Measurements from ENCODE around the gene CENPX. TPM values are rescaled to one million over a fixed set of nuclear protein-coding genes. Genes with fewer than 3 reads are reported as not detected.

The CENPX gene
- total RNA-seq, 1 experiment from 2014 or later = 77.9 TPM

DNA sequence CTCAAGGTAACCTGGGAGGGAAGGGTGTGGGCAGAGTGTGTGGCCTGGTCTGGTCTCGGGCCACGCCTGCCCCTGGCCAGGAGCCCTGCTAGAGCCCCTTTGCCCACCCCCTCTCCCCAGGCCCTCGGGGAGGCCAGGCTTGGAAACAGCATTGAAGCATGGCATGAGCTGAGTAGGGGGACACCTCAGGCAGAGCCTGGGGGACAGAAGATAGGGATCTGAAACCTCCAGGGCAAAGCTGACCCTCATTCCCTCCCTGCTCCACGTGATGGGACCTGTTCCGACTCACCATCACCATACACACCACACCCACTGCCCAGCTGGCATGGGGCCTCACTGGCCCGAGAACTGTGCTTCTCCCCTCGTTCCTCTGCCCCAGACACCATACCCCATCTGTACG, 26.4 kb upstream of the CENPX start:
- no peak overlapping the region for H3K23ac ChIP-seq (ENCODE audit: insufficient read length, low read depth, low read length)
- no peak overlapping the region for H4K91ac ChIP-seq (ENCODE audit: insufficient read length, low read depth, low read length)
- no peak overlapping the region for H2BK15ac ChIP-seq (ENCODE audit: low read depth, low read length)
- no peak overlapping the region for H2AFZ ChIP-seq (ENCODE audit: low read length)
- no peak overlapping the region for H3K27ac ChIP-seq (ENCODE audit: insufficient read length, low read depth, low read length)
- no peak overlapping the region for H3K4me2 ChIP-seq (ENCODE audit: insufficient read depth, insufficient read length, low read length)
- no peak overlapping the region for H3T11ph ChIP-seq (ENCODE audit: low read length)
- no peak overlapping the region for H3K14ac ChIP-seq (ENCODE audit: insufficient read depth, low read length)
- no peak overlapping the region for H3K18ac ChIP-seq (ENCODE audit: insufficient read length, low read depth, low read length)
- no peak overlapping the region for H3K4ac ChIP-seq (ENCODE audit: low read depth, low read length)
- no peaks in the 10 kb centered on the region for H3K4me1 ChIP-seq (ENCODE audit: insufficient read depth, low read length)
- no peaks in the 10 kb centered on the region for H4K20me1 ChIP-seq (ENCODE audit: control insufficient read depth, insufficient read depth, insufficient read length)
- H2BK5ac ChIP-seq (ENCODE audit: insufficient read length, low read length) = no peak overlapping the region
- no peak overlapping the region for H2AK5ac ChIP-seq (ENCODE audit: insufficient read length, low read length)
- Mint-ChIP-seq H3K27ac (no peak overlapping the region), H3K27me3 (ENCODE audit: low read depth) (no peaks in the 10 kb centered on the region; the same call in 1 of the 2 replicates), H3K9me3 (no peaks in the 10 kb centered on the region), H3K4me3 (peak overlapping the region; percentile 10 to 53; a peak in 1 of 5 replicates), H3K36me3 (ENCODE audit: insufficient read depth in 1 of 3, low read depth in 3 of 3) (peaks cover 6 to 28% (median 25%) of the 10 kb centered on the region in 3 experiments; a peak in 6 of 7 replicates), H3K4me1 (peaks cover 0 to 13% of the 10 kb centered on the region in 2 experiments; a peak in 2 of 4 replicates)
- no peak overlapping the region for H4K5ac ChIP-seq (ENCODE audit: insufficient read length, low read depth, low read length)
- no peaks in the 10 kb centered on the region for H3K79me2 ChIP-seq (ENCODE audit: insufficient read depth, low read length)
- TF ChIP-seq CTCF (conservative IDR thresholded peaks at IDR 0.05) = no peak
- H3K79me1 ChIP-seq (ENCODE audit: insufficient read depth, low read depth, low read length, poor library complexity, severe bottlenecking) = peaks cover 2% of the 10 kb centered on the region
- no peak overlapping the region for H4K8ac ChIP-seq (replicated peaks; ENCODE audit: insufficient read length, low read depth, low read length)
- no peak overlapping the region for H2BK20ac ChIP-seq (ENCODE audit: low read depth, low read length, poor library complexity, severe bottlenecking)
- H3K27me3 ChIP-seq (ENCODE audit: insufficient read depth, low read length) = no peaks in the 10 kb centered on the region
- H2BK120ac ChIP-seq (ENCODE audit: low read depth, low read length, poor library complexity, severe bottlenecking) = no peak overlapping the region
- WGBS (ENCODE audit: extremely low coverage, insufficient read length, low lambda C conversion rate) = no CpG with 5 or more reads among the region's 8 CpGs
- H2BK12ac ChIP-seq (ENCODE audit: insufficient read length, low read depth, low read length) = no peak overlapping the region
- H3K56ac ChIP-seq (ENCODE audit: insufficient read length, low read depth, low read length) = no peak overlapping the region
- no peaks in the 10 kb centered on the region for H3K9me3 ChIP-seq (ENCODE audit: control insufficient read depth, low read depth, low read length)
- no peaks in the 10 kb centered on the region for H3K23me2 ChIP-seq (ENCODE audit: insufficient read length, low read depth, low read length, poor library complexity, severe bottlenecking)
- no peak for DNase-seq
- H3K9ac ChIP-seq (ENCODE audit: extremely low read depth, insufficient read length, low read length) = no peak overlapping the region

Data from H9 (cell line).